GM19351 (cell line): ENCODE data around the gene DGKH.
"Not testable (repeated sequence)": the region's sequence is repeated elsewhere in the genome, so short reads cannot be mapped to it uniquely, and the experiment has no call there.

Experiments used
- ATAC-seq: cut with Tn5 transposase; IDR thresholded peaks from one replicate; pipeline ENCODE4 v1.9.1; 2021; ENCODE audit warnings: mild to moderate bottlenecking, moderate library complexity; ENCODE audit not compliant: unreplicated experiment

Gene DGKH

GRCh38 chr13:42112864-42113263 is 64.4 kb downstream of the DGKH start:
- no peak for ATAC-seq

DNA sequence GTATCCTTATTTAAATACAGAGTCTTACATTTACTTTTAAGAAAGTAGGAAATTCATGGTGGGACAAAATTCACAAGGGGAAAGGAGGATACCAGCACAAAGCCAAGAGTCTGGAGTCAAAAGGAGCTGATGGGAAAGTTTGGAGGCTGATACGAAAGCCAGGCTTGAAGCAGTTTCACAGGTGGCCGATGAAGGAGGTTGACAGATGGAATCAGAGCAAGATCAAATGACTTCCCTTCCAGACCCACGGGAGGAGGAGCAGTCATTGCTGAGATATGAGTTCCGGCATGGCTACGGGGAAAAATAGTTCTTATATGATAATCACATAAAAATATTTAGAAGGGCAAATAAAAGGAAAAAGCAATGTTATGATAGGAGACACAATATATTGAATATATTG is 65.0 kb downstream of the DGKH start:
- no peak for ATAC-seq

DNA sequence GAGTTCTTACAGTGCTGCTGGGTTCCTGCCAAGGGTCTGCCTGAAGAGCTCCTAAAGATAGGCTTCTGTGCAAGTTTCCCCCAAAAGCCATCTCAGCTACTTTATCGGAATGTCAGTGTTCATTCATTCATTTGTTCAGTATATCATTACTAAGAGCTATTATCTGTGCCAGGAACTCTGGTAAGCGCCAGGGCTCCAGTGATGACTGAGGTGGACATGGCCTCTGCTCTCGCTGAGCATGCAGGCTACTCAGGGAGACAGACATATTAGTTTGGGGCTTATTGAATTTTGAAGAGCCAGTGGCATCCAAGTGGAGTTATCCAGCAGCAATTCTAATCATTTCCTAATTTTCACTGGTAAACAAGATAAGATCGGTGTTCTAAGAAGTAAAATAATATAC is 65.8 kb downstream of the DGKH start:
- no peak for ATAC-seq

GRCh38 chr13:42114912-42115311 is 66.5 kb downstream of the DGKH start:
- no peak for ATAC-seq

DNA sequence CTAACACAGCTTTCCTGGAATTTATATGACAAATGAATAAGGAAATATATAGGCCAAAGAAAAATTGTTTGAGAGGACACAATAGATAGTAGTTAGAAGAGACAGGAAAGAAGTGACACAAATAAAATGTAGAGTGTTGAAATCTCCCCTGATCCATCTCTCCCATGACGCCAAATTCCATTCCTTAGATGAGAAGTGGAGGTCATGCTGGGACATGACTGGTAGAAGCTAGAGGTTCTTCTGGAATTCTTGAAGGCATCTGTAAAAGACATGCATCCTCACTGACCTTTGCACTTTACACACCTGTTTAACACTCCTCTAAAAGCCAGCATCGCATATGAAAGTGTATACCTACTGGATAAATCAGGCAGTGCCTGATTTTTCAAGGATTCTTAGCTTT is 67.8 kb downstream of the DGKH start:
- ATAC-seq = no peak

GRCh38 chr13:42119041-42119440 is 70.6 kb downstream of the DGKH start:
- no peak for ATAC-seq

- ATAC-seq = no peak
Observed at GRCh38 chr13:42119875-42120274, 71.4 kb downstream of the DGKH start.

GRCh38 chr13:42123600-42123999 is 75.2 kb downstream of the DGKH start:
- no peak for ATAC-seq

DNA sequence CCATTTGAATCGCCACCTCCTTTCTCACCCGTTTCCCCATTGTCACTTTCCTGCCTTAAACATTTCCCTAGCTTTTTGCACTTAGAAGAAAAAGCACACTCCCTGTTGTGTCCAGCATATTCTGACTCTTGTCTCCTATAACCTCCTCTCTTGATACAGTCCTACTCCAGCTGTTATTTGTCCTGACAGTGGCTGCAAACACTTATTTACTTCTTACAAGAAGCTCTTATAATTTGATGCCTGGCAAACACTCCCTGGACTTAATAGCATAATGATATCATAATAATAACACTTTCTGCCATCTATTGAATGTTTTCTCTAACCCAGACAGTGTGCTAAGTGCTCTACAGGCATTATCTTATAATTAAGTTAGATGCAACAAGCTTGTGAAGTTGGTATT is 76.6 kb downstream of the DGKH start:
- no peak for ATAC-seq

GRCh38 chr13:42127047-42127446 is 78.6 kb downstream of the DGKH start:
- ATAC-seq = no peak

- ATAC-seq = no peak
Observed at GRCh38 chr13:42129033-42129432, 80.6 kb downstream of the DGKH start.

GRCh38 chr13:42136518-42136917 is 88.1 kb downstream of the DGKH start:
- no peak for ATAC-seq

DNA sequence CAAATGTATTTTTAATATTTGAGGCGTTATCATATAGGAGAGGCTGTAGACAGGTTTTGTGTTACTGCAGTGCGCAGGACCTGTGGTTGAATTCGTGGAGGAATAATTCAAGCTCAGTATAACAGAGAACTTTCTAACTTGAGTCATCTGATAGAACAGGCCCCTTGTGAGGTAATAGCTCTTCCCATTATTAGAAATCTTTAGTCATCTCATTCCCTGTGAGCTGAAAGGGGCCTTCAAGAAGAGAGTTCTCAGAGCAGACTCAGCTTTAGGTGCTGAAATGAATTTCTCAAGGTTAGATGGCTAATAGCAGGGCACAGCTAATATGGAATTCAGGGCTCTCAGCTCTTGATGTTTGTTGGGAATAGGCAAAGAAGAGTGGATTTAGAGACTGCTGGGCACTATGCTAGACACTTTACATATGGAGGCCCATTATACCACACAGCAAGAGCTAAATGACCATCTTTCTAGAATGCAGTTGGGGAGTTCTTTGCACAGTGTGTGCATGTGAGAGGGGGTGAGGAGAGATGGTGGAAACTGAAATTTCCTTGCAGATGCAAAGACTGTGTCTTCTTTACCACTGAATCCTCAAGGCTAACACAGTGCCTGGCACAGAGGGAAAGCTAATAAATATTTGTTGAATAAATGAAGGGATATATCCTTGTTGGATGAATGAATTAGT is 89.5 kb downstream of the DGKH start:
- ATAC-seq = peak; percentile 54

DNA sequence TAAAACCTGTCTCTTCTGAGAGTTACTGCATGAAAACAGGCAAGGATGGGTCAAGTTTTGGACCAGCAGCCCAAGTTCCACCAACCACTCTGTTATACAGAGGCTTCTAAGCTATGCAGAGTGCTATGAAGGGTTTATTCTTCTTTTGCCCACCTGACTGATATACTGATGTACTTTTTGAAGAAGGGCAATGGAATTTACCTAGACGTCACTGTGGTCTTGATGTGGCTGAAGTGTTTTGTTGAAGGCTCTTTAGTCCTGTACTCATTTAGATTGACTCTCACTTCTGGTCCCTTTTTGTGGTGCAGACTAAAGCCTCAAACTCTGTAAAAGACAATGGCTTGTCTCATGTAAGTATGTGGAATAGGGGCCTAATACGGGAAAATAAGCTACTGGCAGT is 92.0 kb downstream of the DGKH start:
- no peak for ATAC-seq

- ATAC-seq = not testable (repeated sequence)
Observed at GRCh38 chr13:42141052-42141451, 92.6 kb downstream of the DGKH start.

- ATAC-seq = no peak
Observed at GRCh38 chr13:42146359-42146758, 97.9 kb downstream of the DGKH start.

DNA sequence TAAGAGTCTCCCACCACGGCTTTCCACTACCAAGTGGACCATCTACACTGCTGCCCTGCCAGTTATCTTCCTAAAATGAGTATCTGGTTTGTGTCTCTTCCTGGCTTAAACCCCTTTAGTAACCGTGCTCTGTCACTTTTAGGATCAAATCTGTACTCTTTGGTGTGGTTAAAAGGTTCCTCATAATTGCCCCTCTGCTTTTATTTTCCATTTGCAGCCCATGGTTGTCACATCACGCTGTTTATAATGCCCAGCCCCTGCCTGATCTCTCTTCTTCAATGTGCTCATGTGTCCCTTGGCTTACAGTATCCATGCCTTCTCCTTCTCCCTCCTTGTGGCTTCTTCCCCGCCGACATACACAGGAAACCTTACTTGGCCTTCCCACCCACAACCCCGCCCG is 100.1 kb downstream of the DGKH start:
- ATAC-seq = no peak

GRCh38 chr13:42149136-42149535 is 100.7 kb downstream of the DGKH start:
- ATAC-seq = no peak

- no peak for ATAC-seq
Observed at GRCh38 chr13:42151781-42152180, 103.3 kb downstream of the DGKH start.

- ATAC-seq = no peak
Observed at GRCh38 chr13:42152495-42152894, 104.0 kb downstream of the DGKH start.

DNA sequence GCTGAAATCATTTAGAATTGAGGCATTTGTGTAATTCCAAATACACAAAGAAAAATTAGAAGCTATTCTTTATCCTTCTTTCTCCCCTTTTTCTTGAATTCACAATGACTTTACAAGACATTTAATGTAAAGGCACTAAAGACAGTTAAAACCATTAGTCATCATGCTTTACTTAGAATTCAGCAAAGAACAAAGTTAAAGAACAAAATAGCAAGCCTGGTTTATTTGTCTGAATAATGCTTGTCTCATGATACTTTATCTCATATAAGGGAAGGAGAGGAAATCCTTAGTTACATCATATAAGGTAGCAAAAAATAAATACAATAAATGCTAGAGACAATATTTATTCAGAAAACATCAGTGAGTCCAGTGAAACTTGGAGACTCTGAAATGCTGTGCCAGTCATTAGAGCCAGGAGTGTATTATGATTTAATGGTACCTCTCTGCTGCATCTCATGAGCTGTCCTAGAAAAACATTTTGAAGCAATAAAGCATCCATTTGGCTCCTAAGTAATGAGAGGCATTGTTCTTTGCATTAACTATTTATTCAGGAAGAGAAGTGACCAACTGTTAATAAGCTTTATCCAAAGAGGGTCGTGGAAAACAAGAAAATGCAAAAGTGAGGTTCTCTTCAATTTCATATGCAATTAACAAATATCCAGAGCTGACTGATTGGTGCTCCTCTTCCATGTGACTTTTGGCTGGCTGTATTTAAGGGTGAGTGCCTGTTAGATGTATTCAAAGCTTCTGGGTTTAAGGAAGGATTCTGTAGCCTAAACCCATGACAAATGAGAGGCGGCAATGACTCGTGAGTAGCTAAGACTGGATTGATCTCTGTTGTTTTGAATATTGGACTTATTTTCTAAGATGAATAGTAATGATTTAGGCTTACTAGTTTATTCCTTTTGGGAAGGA is 105.0 kb downstream of the DGKH start:
- ATAC-seq = no peak

DNA sequence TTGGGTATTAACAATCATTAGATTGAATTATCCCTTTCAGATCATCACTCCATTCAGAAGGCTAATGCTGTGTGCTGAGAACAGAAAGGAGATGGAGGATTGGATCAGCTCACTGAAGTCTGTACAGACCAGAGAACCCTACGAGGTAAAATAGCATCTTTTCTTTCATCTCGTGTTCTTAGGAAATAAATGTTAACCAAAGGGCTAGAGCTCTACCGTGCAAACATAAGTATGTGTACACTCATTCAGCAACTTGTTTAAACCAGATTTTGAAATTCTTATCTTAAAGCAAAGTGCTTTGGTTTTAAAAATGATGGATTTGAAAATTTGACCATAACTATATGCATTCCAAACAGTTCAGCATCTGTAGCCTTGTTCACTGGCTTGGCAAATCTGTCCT is 106.8 kb downstream of the DGKH start:
- no peak for ATAC-seq
